ENCODE data around the gene TMPRSS9. TPM values are rescaled to one million over a fixed set of nuclear protein-coding genes. Genes with fewer than 3 reads are reported as not detected.

The TMPRSS9 gene
- total and polyA plus RNA-seq, 2 of the 13 experiments (the other 11 are each of a cell fraction or from before 2014, with no cell fraction given): 2.5 to 5.2 TPM

DNA sequence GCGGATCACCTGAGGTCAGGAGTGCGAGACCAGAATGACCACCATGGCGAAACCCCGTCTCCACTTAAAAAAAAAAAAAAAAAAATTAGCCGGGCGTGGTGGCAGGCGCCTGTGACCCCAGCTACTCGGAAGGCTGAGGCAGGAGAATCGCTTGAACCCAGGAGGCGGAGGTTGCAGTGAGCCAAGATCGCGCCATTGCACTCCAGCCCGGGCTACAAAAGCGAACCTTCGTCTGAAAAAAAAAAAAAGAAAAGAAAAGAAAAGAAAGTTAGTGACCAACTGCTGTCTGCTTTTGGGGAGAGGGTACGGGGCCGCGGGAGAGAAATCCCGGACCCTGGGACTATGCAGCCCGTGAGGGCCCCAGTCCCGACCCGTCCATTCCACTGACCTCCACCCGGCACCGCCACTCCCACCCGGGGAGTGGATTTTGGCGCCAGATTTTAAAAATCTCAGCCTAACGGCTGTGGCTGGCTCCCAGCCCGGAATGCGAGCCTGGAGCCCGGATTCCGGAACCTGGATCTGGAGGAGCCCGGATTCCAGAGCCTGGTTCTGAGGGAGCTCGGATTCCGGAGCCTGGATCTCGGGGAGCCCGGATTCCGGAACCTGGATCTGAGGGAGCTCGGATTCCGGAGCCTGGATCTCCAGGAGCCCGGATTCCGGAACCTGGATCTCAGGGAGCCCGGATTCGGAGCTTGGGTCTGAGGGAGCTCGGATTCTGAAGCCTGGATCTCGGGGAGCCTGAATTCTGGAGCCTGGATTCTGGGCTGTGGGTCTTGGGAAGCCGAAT is 102.8 kb downstream of the TMPRSS9 start (continued):
- TF ChIP-seq, protein P1, sequence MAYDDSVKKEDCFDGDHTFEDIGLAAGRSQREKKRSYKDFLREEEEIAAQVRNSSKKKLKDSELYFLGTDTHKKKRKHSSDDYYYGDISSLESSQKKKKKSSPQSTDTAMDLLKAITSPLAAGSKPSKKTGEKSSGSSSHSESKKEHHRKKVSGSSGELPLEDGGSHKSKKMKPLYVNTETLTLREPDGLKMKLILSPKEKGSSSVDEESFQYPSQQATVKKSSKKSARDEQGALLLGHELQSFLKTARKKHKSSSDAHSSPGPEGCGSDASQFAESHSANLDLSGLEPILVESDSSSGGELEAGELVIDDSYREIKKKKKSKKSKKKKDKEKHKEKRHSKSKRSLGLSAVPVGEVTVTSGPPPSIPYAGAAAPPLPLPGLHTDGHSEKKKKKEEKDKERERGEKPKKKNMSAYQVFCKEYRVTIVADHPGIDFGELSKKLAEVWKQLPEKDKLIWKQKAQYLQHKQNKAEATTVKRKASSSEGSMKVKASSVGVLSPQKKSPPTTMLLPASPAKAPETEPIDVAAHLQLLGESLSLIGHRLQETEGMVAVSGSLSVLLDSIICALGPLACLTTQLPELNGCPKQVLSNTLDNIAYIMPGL (CRISPR knock-in tag; IDR thresholded peaks at IDR 0.05; ENCODE audit: borderline replicate concordance in 1 of 2, low read depth in 1 of 2): peak; percentile 30 to 62; a peak in 3 of 4 replicates
- TF ChIP-seq CBX1 (IDR thresholded peaks at IDR 0.05; ENCODE audit: low read depth) (no peak), ZMYM2 (CRISPR knock-in tag; IDR thresholded peaks at IDR 0.05) (peak; percentile 89), ZFP36L1 (CRISPR knock-in tag; IDR thresholded peaks at IDR 0.05) (peak; percentile 98), SCMH1 (CRISPR knock-in tag; IDR thresholded peaks at IDR 0.05; ENCODE audit: borderline replicate concordance) (no peak), ATAD3A (CRISPR knock-in tag; IDR thresholded peaks at IDR 0.05) (no peak), ZNF782 (CRISPR knock-in tag; IDR thresholded peaks at IDR 0.05; ENCODE audit: borderline replicate concordance) (no peak), ZNF761 (CRISPR knock-in tag; conservative IDR thresholded peaks at IDR 0.05) (peak; percentile 91), ZNF446 (CRISPR knock-in tag; IDR thresholded peaks at IDR 0.05) (no peak), NR1H2 (CRISPR knock-in tag; IDR thresholded peaks at IDR 0.05; ENCODE audit: borderline replicate concordance, low read depth) (no peak), PHF20 (CRISPR knock-in tag; IDR thresholded peaks at IDR 0.05) (peak; percentile 42; the same call in 1 of the 2 replicates), ZNF496 (CRISPR knock-in tag; IDR thresholded peaks at IDR 0.05; ENCODE audit: insufficient replicate concordance) (no peak), ZMYM4 (CRISPR knock-in tag; IDR thresholded peaks at IDR 0.05) (peak; percentile 85; the same call in 1 of the 2 replicates), SMYD3 (CRISPR knock-in tag; IDR thresholded peaks at IDR 0.05) (peak; percentile 63; the same call in 1 of the 2 replicates), BRD4 (CRISPR knock-in tag; IDR thresholded peaks at IDR 0.05) (no peak), ZBTB8A (CRISPR knock-in tag; IDR thresholded peaks at IDR 0.05; ENCODE audit: borderline replicate concordance, low read depth) (no peak)
- TF ChIP-seq, protein P2, sequence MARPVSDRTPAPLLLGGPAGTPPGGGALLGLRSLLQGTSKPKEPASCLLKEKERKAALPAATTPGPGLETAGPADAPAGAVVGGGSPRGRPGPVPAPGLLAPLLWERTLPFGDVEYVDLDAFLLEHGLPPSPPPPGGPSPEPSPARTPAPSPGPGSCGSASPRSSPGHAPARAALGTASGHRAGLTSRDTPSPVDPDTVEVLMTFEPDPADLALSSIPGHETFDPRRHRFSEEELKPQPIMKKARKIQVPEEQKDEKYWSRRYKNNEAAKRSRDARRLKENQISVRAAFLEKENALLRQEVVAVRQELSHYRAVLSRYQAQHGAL (CRISPR knock-in tag; IDR thresholded peaks at IDR 0.05; ENCODE audit: not compliant biosample characterization): no peak
- TF ChIP-seq, protein P3, sequence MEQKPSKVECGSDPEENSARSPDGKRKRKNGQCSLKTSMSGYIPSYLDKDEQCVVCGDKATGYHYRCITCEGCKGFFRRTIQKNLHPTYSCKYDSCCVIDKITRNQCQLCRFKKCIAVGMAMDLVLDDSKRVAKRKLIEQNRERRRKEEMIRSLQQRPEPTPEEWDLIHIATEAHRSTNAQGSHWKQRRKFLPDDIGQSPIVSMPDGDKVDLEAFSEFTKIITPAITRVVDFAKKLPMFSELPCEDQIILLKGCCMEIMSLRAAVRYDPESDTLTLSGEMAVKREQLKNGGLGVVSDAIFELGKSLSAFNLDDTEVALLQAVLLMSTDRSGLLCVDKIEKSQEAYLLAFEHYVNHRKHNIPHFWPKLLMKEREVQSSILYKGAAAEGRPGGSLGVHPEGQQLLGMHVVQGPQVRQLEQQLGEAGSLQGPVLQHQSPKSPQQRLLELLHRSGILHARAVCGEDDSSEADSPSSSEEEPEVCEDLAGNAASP (CRISPR knock-in tag; IDR thresholded peaks at IDR 0.05; ENCODE audit: borderline replicate concordance): peak; percentile 67
- TF ChIP-seq, protein P4, sequence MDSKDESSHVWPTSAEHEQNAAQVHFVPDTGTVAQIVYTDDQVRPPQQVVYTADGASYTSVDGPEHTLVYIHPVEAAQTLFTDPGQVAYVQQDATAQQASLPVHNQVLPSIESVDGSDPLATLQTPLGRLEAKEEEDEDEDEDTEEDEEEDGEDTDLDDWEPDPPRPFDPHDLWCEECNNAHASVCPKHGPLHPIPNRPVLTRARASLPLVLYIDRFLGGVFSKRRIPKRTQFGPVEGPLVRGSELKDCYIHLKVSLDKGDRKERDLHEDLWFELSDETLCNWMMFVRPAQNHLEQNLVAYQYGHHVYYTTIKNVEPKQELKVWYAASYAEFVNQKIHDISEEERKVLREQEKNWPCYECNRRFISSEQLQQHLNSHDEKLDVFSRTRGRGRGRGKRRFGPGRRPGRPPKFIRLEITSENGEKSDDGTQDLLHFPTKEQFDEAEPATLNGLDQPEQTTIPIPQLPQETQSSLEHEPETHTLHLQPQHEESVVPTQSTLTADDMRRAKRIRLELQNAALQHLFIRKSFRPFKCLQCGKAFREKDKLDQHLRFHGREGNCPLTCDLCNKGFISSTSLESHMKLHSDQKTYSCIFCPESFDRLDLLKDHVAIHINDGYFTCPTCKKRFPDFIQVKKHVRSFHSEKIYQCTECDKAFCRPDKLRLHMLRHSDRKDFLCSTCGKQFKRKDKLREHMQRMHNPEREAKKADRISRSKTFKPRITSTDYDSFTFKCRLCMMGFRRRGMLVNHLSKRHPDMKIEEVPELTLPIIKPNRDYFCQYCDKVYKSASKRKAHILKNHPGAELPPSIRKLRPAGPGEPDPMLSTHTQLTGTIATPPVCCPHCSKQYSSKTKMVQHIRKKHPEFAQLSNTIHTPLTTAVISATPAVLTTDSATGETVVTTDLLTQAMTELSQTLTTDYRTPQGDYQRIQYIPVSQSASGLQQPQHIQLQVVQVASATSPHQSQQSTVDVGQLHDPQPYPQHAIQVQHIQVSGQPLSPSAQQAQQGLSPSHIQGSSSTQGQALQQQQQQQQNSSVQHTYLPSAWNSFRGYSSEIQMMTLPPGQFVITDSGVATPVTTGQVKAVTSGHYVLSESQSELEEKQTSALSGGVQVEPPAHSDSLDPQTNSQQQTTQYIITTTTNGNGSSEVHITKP (CRISPR knock-in tag; IDR thresholded peaks at IDR 0.05; ENCODE audit: low read depth): peak; percentile 62; the same call in 1 of the 2 replicates
- TF ChIP-seq, protein P5, sequence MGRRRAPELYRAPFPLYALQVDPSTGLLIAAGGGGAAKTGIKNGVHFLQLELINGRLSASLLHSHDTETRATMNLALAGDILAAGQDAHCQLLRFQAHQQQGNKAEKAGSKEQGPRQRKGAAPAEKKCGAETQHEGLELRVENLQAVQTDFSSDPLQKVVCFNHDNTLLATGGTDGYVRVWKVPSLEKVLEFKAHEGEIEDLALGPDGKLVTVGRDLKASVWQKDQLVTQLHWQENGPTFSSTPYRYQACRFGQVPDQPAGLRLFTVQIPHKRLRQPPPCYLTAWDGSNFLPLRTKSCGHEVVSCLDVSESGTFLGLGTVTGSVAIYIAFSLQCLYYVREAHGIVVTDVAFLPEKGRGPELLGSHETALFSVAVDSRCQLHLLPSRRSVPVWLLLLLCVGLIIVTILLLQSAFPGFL (CRISPR knock-in tag; IDR thresholded peaks at IDR 0.05): no peak
